ENCODE data around the gene SLC29A3.

- TF ChIP-seq EP300 (IDR thresholded peaks at IDR 0.05; ENCODE audit: borderline replicate concordance) (no peak), YY1 (IDR thresholded peaks at IDR 0.05; ENCODE audit: low read depth) (no peak), RAD21 (IDR thresholded peaks at IDR 0.05; ENCODE audit: low read depth) (no peak), TAF1 (IDR thresholded peaks at IDR 0.05; ENCODE audit: low read depth) (no peak), MAX (IDR thresholded peaks at IDR 0.05) (no peak), REST (IDR thresholded peaks at IDR 0.05; ENCODE audit: low read depth) (no peak), CEBPB (IDR thresholded peaks at IDR 0.05) (no peak)
Observed at GRCh38 chr10:71390921-71391690, 72.0 kb downstream of the SLC29A3 start.

Data from Ishikawa (cell line).